Measurements from ENCODE around the gene CECR2.

CECR2 gene

GRCh38 chr22:17603668-17604067 is 234.4 kb downstream of the CECR2 start:
- TF ChIP-seq CTCF (IDR thresholded peaks at IDR 0.05; ENCODE audit: insufficient read depth, low read depth, low read length, missing control alignments): no peak
- H3K4me3 ChIP-seq (ENCODE audit: low read length): no peak overlapping the region
- no peak for DNase-seq (ENCODE audit: low read depth)

GRCh38 chr22:17606496-17606895 is 237.2 kb downstream of the CECR2 start:
- no peak for DNase-seq (ENCODE audit: low read depth)
- no peak overlapping the region for H3K4me3 ChIP-seq (ENCODE audit: low read length)
- TF ChIP-seq CTCF (IDR thresholded peaks at IDR 0.05; ENCODE audit: insufficient read depth, low read depth, low read length, missing control alignments): no peak
